HepG2 (cell line): Measurements from ENCODE around the gene RTBDN. TPM values are rescaled to one million over a fixed set of nuclear protein-coding genes. Genes with fewer than 3 reads are reported as not detected.

ENCODE experiments used
- AGO1 ChIP-seq: fragments of 200-400 bp; formaldehyde crosslinking; IDR thresholded peaks from 2 replicates; pipeline ENCODE4 v1.6.1; 2017; ENCODE audit warnings: mild to moderate bottlenecking, low read depth, low read length, moderate library complexity; ENCODE audit not compliant: poor library complexity, severe bottlenecking
- HMG20A ChIP-seq: IDR thresholded peaks from 2 replicates; pipeline ENCODE4 v1.6.1; 2016; ENCODE audit warnings: borderline replicate concordance
- JARID2 ChIP-seq: sonication (generic); formaldehyde crosslinking; IDR thresholded peaks from 2 replicates; pipeline ENCODE4 v1.8.1; 2023; ENCODE audit warnings: missing genetic modification reagents, inconsistent platforms; ENCODE audit not compliant: insufficient replicate concordance
- XRCC5 ChIP-seq: fragments of 200-400 bp; formaldehyde crosslinking; optimal IDR thresholded peaks from 2 replicates; pipeline ENCODE3; 2017; ENCODE audit warnings: mild to moderate bottlenecking, low read length
- ZFP36L2 ChIP-seq: sonication (generic); formaldehyde crosslinking; IDR thresholded peaks from 2 replicates; pipeline ENCODE4 v1.4.0; 2020; ENCODE audit warnings: missing genetic modification reagents
- ZNF234 ChIP-seq: sonication (generic); formaldehyde crosslinking; conservative IDR thresholded peaks from 2 replicates; pipeline ENCODE4 v1.5.1; 2020; ENCODE audit warnings: mild to moderate bottlenecking, missing genetic modification reagents
- ZNF510 ChIP-seq: sonication (generic); formaldehyde crosslinking; IDR thresholded peaks from 2 replicates; pipeline ENCODE4 v1.4.0; 2020; ENCODE audit warnings: low read depth, mild to moderate bottlenecking, missing genetic modification reagents
- polyA plus RNA-seq, 8 experiments: library from polyadenylated mRNA; depleted of rRNA in 3 of 8; stranded (reverse) in 7 of 8; unstranded in 1 of 8; fragments of >200 nt; fragmentation: Illumina TruSeq in 4 of 8; extraction: Trizol in 4 of 8; gene quantifications; 2 replicates each; pipeline versions ENCODE4 v1.2.1 to v1.2.3, GENCODE V29; 2011 to 2016; ENCODE audit warnings: low read depth in 4 of 8, missing spikeins in 1 of 8, mixed read lengths in 1 of 8; ENCODE audit not compliant: insufficient read depth in 1 of 8
- total RNA-seq, 5 experiments: library from RNA; depleted of rRNA; stranded (reverse); fragments of >200 nt; fragmentation: Illumina TruSeq; extraction: Trizol; gene quantifications; 2 replicates each; pipeline ENCODE4 v1.2.3, GENCODE V29; 2016; ENCODE audit warnings: low read depth in 1 of 5
- TF ChIP-seq, protein P1 (sequence below): sonication (generic); formaldehyde crosslinking; IDR thresholded peaks from 2 replicates; pipeline ENCODE4 v1.8.1; 2023; ENCODE audit warnings: mild to moderate bottlenecking, moderate library complexity, missing genetic modification reagents
- TF ChIP-seq, protein P2 (sequence below): IDR thresholded peaks from 2 replicates; pipeline ENCODE4 v1.6.1; 2016; ENCODE audit warnings: missing biosample characterization, missing genetic modification reagents, low read depth
- TF ChIP-seq, protein P3 (sequence below): sonication (generic); formaldehyde crosslinking; IDR thresholded peaks from 2 replicates; pipeline ENCODE4 v1.4.0; 2020; ENCODE audit warnings: missing genetic modification reagents, borderline replicate concordance
- TF ChIP-seq, protein P4 (sequence below): sonication (generic); formaldehyde crosslinking; IDR thresholded peaks from 2 replicates; pipeline ENCODE4 v1.4.0; 2020; ENCODE audit warnings: missing genetic modification reagents
- TF ChIP-seq, protein P5 (sequence below): sonication (generic); formaldehyde crosslinking; IDR thresholded peaks from 2 replicates; pipeline ENCODE4 v1.5.0; 2020; ENCODE audit warnings: mild to moderate bottlenecking, missing genetic modification reagents, borderline replicate concordance
- TF ChIP-seq, protein P6 (sequence below): IDR thresholded peaks from 2 replicates; pipeline ENCODE4 v1.6.1; 2012; ENCODE audit warnings: low read length, improper control_type of control experiment

RTBDN gene
- total and polyA plus RNA-seq, 2 of the 13 experiments (the other 11 are each of a cell fraction or from before 2014, with no cell fraction given): 0.27 to 0.48 TPM

DNA sequence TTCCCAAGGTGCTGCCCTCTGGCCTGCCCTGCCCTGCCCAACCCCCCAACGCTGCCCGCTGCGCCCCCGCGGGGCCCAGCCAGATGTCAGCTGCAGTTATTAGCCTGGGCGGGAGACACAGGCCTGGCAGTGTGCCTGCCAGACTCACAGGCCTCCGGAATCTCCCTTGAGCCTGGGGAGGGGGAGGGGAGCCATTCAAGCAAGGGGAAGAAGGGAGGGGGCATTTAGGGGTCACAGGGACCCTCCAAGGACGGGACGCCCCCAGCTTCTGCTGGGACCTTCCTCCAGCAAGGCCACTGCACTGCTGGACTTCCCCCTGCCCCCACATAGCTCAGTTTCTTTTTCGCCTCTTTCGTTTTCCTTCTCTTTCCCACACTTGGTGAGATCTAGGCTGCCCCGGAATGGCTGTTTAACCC, 45.7 kb downstream of the RTBDN start (continued):
- TF ChIP-seq, protein P1, sequence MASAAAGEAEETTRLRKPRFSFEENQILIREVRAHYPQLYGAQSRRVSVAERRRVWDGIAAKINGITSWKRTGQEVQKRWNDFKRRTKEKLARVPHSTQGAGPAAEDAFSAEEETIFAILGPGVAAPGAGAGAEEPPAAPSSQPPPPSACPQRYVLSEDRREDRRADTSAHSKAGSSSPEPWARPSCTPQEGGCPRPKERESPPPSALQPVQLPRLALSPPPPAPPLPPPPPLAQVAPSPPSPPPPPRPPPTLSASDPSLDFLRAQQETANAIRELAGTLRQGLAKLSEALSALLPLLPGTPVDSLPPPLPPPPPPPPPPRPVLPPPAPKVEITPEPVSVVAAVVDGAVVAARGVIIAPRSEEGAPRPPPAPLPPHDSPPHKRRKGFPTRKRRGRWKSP (CRISPR knock-in tag): no peak
- TF ChIP-seq HMG20A (CRISPR knock-in tag) (no peak), ZNF234 (CRISPR knock-in tag) (no peak), ZFP36L2 (CRISPR knock-in tag) (no peak), AGO1 (no peak), XRCC5 (peak; percentile 16), ZNF510 (CRISPR knock-in tag) (no peak), JARID2 (no peak)
- TF ChIP-seq, protein P2, sequence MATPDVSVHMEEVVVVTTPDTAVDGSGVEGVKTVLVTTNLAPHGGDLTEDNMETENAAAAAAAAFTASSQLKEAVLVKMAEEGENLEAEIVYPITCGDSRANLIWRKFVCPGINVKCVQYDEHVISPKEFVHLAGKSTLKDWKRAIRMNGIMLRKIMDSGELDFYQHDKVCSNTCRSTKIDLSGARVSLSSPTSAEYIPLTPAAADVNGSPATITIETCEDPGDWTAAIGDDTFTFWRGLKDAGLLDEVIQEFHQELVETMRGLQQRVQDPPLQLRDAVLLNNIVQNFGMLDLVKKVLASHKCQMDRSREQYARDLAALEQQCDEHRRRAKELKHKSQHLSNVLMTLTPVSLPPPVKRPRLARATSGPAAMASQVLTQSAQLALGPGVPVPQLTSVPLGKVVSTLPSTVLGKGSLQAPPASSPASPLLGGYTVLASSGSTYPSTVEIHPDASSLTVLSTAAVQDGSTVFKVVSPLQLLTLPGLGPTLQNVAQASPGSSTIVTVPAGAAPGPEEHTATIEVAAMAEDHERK (CRISPR knock-in tag): no peak
- TF ChIP-seq, protein P3, sequence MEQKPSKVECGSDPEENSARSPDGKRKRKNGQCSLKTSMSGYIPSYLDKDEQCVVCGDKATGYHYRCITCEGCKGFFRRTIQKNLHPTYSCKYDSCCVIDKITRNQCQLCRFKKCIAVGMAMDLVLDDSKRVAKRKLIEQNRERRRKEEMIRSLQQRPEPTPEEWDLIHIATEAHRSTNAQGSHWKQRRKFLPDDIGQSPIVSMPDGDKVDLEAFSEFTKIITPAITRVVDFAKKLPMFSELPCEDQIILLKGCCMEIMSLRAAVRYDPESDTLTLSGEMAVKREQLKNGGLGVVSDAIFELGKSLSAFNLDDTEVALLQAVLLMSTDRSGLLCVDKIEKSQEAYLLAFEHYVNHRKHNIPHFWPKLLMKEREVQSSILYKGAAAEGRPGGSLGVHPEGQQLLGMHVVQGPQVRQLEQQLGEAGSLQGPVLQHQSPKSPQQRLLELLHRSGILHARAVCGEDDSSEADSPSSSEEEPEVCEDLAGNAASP (CRISPR knock-in tag): 0 out of 2 replicates have a peak, but pooled peaks have one; percentile 31
- TF ChIP-seq, protein P4, sequence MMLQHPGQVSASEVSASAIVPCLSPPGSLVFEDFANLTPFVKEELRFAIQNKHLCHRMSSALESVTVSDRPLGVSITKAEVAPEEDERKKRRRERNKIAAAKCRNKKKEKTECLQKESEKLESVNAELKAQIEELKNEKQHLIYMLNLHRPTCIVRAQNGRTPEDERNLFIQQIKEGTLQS (CRISPR knock-in tag): no peak
- TF ChIP-seq, protein P5, sequence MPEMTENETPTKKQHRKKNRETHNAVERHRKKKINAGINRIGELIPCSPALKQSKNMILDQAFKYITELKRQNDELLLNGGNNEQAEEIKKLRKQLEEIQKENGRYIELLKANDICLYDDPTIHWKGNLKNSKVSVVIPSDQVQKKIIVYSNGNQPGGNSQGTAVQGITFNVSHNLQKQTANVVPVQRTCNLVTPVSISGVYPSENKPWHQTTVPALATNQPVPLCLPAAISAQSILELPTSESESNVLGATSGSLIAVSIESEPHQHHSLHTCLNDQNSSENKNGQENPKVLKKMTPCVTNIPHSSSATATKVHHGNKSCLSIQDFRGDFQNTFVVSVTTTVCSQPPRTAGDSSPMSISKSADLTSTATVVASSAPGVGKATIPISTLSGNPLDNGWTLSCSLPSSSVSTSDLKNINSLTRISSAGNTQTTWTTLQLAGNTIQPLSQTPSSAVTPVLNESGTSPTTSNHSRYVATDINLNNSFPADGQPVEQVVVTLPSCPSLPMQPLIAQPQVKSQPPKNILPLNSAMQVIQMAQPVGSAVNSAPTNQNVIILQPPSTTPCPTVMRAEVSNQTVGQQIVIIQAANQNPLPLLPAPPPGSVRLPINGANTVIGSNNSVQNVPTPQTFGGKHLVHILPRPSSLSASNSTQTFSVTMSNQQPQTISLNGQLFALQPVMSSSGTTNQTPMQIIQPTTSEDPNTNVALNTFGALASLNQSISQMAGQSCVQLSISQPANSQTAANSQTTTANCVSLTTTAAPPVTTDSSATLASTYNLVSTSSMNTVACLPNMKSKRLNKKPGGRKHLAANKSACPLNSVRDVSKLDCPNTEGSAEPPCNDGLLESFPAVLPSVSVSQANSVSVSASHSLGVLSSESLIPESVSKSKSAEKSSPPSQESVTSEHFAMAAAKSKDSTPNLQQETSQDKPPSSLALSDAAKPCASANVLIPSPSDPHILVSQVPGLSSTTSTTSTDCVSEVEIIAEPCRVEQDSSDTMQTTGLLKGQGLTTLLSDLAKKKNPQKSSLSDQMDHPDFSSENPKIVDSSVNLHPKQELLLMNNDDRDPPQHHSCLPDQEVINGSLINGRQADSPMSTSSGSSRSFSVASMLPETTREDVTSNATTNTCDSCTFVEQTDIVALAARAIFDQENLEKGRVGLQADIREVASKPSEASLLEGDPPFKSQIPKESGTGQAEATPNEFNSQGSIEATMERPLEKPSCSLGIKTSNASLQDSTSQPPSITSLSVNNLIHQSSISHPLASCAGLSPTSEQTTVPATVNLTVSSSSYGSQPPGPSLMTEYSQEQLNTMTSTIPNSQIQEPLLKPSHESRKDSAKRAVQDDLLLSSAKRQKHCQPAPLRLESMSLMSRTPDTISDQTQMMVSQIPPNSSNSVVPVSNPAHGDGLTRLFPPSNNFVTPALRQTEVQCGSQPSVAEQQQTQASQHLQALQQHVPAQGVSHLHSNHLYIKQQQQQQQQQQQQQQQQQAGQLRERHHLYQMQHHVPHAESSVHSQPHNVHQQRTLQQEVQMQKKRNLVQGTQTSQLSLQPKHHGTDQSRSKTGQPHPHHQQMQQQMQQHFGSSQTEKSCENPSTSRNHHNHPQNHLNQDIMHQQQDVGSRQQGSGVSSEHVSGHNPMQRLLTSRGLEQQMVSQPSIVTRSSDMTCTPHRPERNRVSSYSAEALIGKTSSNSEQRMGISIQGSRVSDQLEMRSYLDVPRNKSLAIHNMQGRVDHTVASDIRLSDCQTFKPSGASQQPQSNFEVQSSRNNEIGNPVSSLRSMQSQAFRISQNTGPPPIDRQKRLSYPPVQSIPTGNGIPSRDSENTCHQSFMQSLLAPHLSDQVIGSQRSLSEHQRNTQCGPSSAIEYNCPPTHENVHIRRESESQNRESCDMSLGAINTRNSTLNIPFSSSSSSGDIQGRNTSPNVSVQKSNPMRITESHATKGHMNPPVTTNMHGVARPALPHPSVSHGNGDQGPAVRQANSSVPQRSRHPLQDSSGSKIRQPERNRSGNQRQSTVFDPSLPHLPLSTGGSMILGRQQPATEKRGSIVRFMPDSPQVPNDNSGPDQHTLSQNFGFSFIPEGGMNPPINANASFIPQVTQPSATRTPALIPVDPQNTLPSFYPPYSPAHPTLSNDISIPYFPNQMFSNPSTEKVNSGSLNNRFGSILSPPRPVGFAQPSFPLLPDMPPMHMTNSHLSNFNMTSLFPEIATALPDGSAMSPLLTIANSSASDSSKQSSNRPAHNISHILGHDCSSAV (CRISPR knock-in tag): no peak
- TF ChIP-seq, protein P6, sequence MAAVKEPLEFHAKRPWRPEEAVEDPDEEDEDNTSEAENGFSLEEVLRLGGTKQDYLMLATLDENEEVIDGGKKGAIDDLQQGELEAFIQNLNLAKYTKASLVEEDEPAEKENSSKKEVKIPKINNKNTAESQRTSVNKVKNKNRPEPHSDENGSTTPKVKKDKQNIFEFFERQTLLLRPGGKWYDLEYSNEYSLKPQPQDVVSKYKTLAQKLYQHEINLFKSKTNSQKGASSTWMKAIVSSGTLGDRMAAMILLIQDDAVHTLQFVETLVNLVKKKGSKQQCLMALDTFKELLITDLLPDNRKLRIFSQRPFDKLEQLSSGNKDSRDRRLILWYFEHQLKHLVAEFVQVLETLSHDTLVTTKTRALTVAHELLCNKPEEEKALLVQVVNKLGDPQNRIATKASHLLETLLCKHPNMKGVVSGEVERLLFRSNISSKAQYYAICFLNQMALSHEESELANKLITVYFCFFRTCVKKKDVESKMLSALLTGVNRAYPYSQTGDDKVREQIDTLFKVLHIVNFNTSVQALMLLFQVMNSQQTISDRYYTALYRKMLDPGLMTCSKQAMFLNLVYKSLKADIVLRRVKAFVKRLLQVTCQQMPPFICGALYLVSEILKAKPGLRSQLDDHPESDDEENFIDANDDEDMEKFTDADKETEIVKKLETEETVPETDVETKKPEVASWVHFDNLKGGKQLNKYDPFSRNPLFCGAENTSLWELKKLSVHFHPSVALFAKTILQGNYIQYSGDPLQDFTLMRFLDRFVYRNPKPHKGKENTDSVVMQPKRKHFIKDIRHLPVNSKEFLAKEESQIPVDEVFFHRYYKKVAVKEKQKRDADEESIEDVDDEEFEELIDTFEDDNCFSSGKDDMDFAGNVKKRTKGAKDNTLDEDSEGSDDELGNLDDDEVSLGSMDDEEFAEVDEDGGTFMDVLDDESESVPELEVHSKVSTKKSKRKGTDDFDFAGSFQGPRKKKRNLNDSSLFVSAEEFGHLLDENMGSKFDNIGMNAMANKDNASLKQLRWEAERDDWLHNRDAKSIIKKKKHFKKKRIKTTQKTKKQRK: no peak
